Measurements from ENCODE around the gene ABHD3. TPM values are rescaled to one million over a fixed set of nuclear protein-coding genes. Genes with fewer than 3 reads are reported as not detected.
A peak's percentile ranks its signal among the peaks of the same experiment; 100 is the strongest.
"Not testable (repeated sequence)": the region's sequence is repeated elsewhere in the genome, so short reads cannot be mapped to it uniquely, and the experiment has no call there.

The ABHD3 gene
- polyA plus RNA-seq, 1 donor (not counting 4 experiments of a cell fraction or from before 2014, with no cell fraction given): 31.6 TPM

GRCh38 chr18:21740538-21741311 lies 36.2 kb upstream of the ABHD3 start, which contains the start of gene MIB1:
TSS of gene MIB1 (plus strand) at chr18:21740792. CDS start at chr18:21741584, 792 bp downstream.
- peak; percentile 72 for DNase-seq (ENCODE audit: low read depth, low spot score)

GRCh38 chr18:21739604-21740537 lies 35.3 kb upstream of the ABHD3 start:
- Histone ChIP-seq H3K79me2 (ENCODE audit: control insufficient read depth, insufficient read depth, low read length) (peaks cover 32% of the 10 kb centered on the region), H3K4me2 (ENCODE audit: control insufficient read depth, extremely low read depth, insufficient read depth, low read depth, low read length) (peak overlapping the region; percentile 77), H3K9me3 (ENCODE audit: control insufficient read depth, low read depth, low read length) (no peaks in the 10 kb centered on the region), H4K20me1 (ENCODE audit: control insufficient read depth, extremely low read depth, insufficient read depth, low read length) (no peaks in the 10 kb centered on the region), H3K9me1 (ENCODE audit: control insufficient read depth, extremely low read depth, insufficient read depth, low read length) (no peaks in the 10 kb centered on the region), H3K4me1 (ENCODE audit: control insufficient read depth, extremely low read depth, insufficient read depth, low read length) (peaks cover 9% of the 10 kb centered on the region), H3K4me3 (ENCODE audit: control insufficient read depth in 2 of 3, extremely low read depth in 1 of 3, insufficient read depth in 2 of 3, low read depth in 1 of 3, low read length in 3 of 3) (peak overlapping the region; percentile 59 to 97 (median 84)), H3K27ac (ENCODE audit: control insufficient read depth, insufficient read depth, low read length) (peak overlapping the region; percentile 95), H2AFZ (ENCODE audit: control insufficient read depth, low read length) (peak overlapping the region; percentile 92), H3K36me3 (ENCODE audit: control insufficient read depth in 2 of 2, extremely low read depth in 1 of 2, insufficient read depth in 2 of 2, low read length in 2 of 2) (no peaks in the 10 kb centered on the region), H3K9ac (ENCODE audit: control insufficient read depth, extremely low read depth, insufficient read depth, low read length) (peak overlapping the region; percentile 97), H3K27me3 (ENCODE audit: control insufficient read depth, extremely low read depth, insufficient read depth, low read length) (no peaks in the 10 kb centered on the region)
- DNase-seq (ENCODE audit: low read depth, low spot score) (no peak), FAIRE-seq (no peak)
- TF ChIP-seq CTCF (optimal IDR thresholded peaks at IDR 0.05 in 1 of 3, IDR thresholded peaks at IDR 0.05 in 1 of 3, conservative IDR thresholded peaks at IDR 0.05 in 1 of 3; ENCODE audit: extremely low read depth in 1 of 3, insufficient read depth in 2 of 3, low read length in 3 of 3) (no peak), EZH2 (IDR thresholded peaks at IDR 0.05; ENCODE audit: low read length) (no peak)
- dilution Hi-C loops (cut with MboI; ENCODE audit: extremely low pct_ligation_motif_present, low sequenced_read_pairs): no loop called here

More at GRCh38 chr18:21740538-21741311, 36.2 kb upstream of the ABHD3 start, which contains the start of gene MIB1:
- peaks cover 40% of the 10 kb centered on the region for H3K79me2 ChIP-seq (ENCODE audit: control insufficient read depth, insufficient read depth, low read length)
- no peak for TF ChIP-seq EZH2 (IDR thresholded peaks at IDR 0.05; ENCODE audit: low read length)
- no peak for TF ChIP-seq CTCF (optimal IDR thresholded peaks at IDR 0.05 in 1 of 3, IDR thresholded peaks at IDR 0.05 in 1 of 3, conservative IDR thresholded peaks at IDR 0.05 in 1 of 3; ENCODE audit: extremely low read depth in 1 of 3, insufficient read depth in 2 of 3, low read length in 3 of 3)
- peak within 1 kb of the TSS; percentile 93 for H3K4me2 ChIP-seq (ENCODE audit: control insufficient read depth, extremely low read depth, insufficient read depth, low read depth, low read length)
- H2AFZ ChIP-seq (ENCODE audit: control insufficient read depth, low read length): peak within 1 kb of the TSS; percentile 94
- peak within 1 kb of the TSS; percentile 97 for H3K9ac ChIP-seq (ENCODE audit: control insufficient read depth, extremely low read depth, insufficient read depth, low read length)
- peak within 1 kb of the TSS; percentile 95 for H3K27ac ChIP-seq (ENCODE audit: control insufficient read depth, insufficient read depth, low read length)
- H4K20me1 ChIP-seq (ENCODE audit: control insufficient read depth, extremely low read depth, insufficient read depth, low read length): no peaks in the 10 kb centered on the region
- H3K9me1 ChIP-seq (ENCODE audit: control insufficient read depth, extremely low read depth, insufficient read depth, low read length): no peaks in the 10 kb centered on the region
- H3K9me3 ChIP-seq (ENCODE audit: control insufficient read depth, low read depth, low read length): no peaks in the 10 kb centered on the region
- H3K4me1 ChIP-seq (ENCODE audit: control insufficient read depth, extremely low read depth, insufficient read depth, low read length): peaks cover 9% of the 10 kb centered on the region
- dilution Hi-C loops (cut with MboI; ENCODE audit: extremely low pct_ligation_motif_present, low sequenced_read_pairs): no loop called here
- H3K36me3 ChIP-seq (ENCODE audit: control insufficient read depth in 2 of 2, extremely low read depth in 1 of 2, insufficient read depth in 2 of 2, low read length in 2 of 2): no peaks in the 10 kb centered on the region
- peak; percentile 66 for FAIRE-seq
- peak within 1 kb of the TSS; percentile 84 to 99 (median 97) for H3K4me3 ChIP-seq (ENCODE audit: control insufficient read depth in 2 of 3, extremely low read depth in 1 of 3, insufficient read depth in 2 of 3, low read depth in 1 of 3, low read length in 3 of 3)
- no peaks in the 10 kb centered on the region for H3K27me3 ChIP-seq (ENCODE audit: control insufficient read depth, extremely low read depth, insufficient read depth, low read length)

- H3K27ac ChIP-seq (ENCODE audit: control insufficient read depth, insufficient read depth, low read length); H3K4me1 ChIP-seq (ENCODE audit: control insufficient read depth, extremely low read depth, insufficient read depth, low read length); dilution Hi-C loops (cut with MboI; ENCODE audit: extremely low pct_ligation_motif_present, low sequenced_read_pairs); H3K9me1 ChIP-seq (ENCODE audit: control insufficient read depth, extremely low read depth, insufficient read depth, low read length); H3K27me3 ChIP-seq (ENCODE audit: control insufficient read depth, extremely low read depth, insufficient read depth, low read length); DNase-seq (ENCODE audit: low read depth, low spot score); H3K4me3 ChIP-seq (ENCODE audit: control insufficient read depth in 2 of 3, extremely low read depth in 1 of 3, insufficient read depth in 2 of 3, low read depth in 1 of 3, low read length in 3 of 3); H2AFZ ChIP-seq (ENCODE audit: control insufficient read depth, low read length); H3K9ac ChIP-seq (ENCODE audit: control insufficient read depth, extremely low read depth, insufficient read depth, low read length); FAIRE-seq; H3K9me3 ChIP-seq (ENCODE audit: control insufficient read depth, low read depth, low read length); H4K20me1 ChIP-seq (ENCODE audit: control insufficient read depth, extremely low read depth, insufficient read depth, low read length); H3K79me2 ChIP-seq (ENCODE audit: control insufficient read depth, insufficient read depth, low read length); H3K4me2 ChIP-seq (ENCODE audit: control insufficient read depth, extremely low read depth, insufficient read depth, low read depth, low read length); H3K36me3 ChIP-seq (ENCODE audit: control insufficient read depth in 2 of 2, extremely low read depth in 1 of 2, insufficient read depth in 2 of 2, low read length in 2 of 2): not testable (repeated sequence)
Measured at GRCh38 chr18:21736926-21737325, 32.4 kb upstream of the ABHD3 start.
